ENCODE data around the gene UNC5C.
A peak's percentile ranks its signal among the peaks of the same experiment; 100 is the strongest.
"Not testable (repeated sequence)": the region's sequence is repeated elsewhere in the genome, so short reads cannot be mapped to it uniquely, and the experiment has no call there.

Gene UNC5C

GRCh38 chr4:95212692-95213091 is 336.1 kb downstream of the UNC5C start:
- DNase-seq = no peak

DNA sequence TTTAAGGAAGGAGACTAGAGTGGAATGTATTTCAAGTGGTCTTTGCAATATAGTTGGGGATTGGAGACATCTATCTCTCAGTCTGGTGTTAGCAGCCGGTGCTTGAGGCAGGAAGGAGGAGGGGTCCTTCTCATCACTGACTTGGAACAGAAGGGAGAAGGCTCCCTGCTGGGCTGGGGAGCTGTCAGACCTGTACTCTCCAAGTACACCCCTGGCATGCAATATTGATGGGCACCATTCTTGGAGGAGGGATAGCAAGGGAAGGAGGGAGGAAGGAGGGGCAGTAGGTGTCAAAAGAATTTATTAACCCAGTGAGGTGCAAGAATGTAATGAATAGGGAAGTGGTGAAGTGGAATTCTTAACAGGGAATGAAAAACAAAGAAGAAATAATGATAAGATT is 338.8 kb downstream of the UNC5C start:
- DNase-seq = no peak

DNA sequence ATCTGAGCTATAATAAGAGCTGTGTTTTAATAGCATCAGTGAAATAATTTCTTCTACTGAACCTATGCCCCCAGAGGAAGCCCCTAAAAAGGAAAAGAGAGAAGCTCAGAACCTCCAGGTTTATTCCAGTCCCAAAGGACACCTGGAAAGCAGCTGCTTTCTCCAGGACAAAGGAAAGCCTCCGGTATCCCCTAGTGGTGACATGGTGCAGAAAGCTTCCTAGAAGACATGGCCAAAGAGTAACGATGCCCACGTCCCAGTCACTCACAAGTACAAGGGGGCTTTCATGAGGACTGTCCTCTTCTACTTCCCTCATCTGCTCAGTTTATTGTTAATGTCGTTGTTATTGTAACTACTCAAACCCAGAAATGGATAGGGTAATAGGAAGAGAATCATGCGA is 343.9 kb downstream of the UNC5C start:
- DNase-seq = peak in 1 of 2 donors; percentile 42

GRCh38 chr4:95204267-95204844 is 344.4 kb downstream of the UNC5C start:
- no peak for DNase-seq

DNA sequence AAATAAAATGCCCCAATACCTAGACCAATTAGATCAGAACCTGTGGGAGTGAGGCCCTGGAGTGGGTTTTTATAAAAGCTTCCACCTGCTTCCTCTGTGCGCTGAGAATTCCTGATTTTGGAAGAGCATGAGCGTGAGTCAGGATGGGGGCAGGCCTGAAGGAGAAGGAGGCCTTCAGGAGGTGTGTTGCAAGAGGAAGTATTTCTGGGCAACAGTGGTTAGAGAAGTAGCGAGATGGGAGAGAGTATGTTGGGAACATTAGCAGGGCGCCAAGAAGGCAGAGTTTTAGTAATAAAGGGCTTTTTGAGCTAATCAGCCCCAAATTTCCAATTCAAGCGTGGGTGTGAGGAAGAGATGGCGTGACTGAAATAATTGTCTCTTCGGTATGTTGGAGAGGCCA is 349.8 kb downstream of the UNC5C start:
- no peak for DNase-seq

- no peak for DNase-seq
Measured at GRCh38 chr4:95197353-95197752, 351.4 kb downstream of the UNC5C start.

DNA sequence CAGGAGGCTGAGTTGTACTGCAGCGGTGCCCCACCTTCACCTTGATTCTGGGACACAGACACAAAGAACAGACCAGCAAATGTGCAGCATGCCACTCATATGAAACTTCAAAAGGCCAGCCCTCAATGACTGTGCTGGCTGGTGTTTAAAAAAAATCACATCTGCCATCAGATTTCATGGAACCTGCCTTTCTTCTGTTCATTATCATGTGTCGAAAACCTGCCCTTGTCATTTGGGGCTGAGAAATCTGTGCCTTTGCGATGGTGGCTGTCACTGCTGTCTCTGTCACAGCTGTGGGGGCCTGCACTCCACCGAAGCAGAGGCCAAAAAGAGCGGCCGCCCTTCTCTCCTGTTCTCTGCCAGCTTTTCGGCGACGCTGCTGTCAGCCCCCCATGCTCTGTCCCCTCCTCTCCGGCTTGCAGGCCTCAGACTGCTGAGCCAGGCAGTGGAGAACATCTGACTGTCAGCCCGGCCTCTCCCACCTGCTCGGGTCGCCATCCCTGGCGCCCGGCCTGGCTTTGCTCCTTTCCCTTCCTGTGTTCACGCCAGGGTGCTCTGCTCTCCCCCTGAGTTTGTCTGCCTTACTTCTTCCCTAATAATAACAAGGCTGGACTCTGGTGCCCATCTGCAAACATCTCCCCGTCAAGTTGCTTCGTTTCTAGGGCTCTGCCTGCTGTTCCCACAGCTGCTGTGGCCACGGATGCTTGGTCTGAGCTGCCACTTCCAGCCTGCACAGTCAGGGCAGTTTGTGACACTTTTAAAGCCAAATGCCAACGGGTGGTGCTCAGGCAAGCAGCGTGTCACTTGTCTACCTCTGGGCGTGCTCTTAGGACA is 355.2 kb downstream of the UNC5C start:
- DNase-seq = peak in 1 of 2 donors; percentile 19

GRCh38 chr4:95191537-95191936 is 357.2 kb downstream of the UNC5C start:
- DNase-seq = no peak

- DNase-seq = peak; percentile 58 to 61
Measured at GRCh38 chr4:95190751-95191436, 357.9 kb downstream of the UNC5C start.

GRCh38 chr4:95188701-95189370 is 359.9 kb downstream of the UNC5C start:
- no peak for DNase-seq

DNA sequence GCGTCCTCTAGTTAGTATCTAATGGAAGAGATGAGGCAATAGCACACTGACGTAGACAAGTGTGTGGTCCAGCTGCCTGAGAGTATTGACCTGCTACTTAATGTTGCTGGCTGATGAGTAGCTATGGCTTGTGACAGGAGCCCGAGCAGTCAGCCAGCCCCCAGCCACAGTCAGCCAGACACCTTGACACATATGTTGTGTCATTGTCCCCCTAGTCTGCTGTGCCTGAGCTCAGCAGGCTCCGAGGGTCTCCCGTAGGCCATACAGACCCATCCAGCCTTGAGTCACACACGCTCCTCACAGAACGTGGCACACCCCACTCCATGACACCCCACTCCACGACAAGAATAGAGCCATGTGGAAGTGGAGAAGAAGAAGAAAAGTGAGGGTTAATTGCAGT is 362.1 kb downstream of the UNC5C start:
- DNase-seq = no peak

GRCh38 chr4:95183656-95184408 is 364.9 kb downstream of the UNC5C start:
- no peak for DNase-seq

DNA sequence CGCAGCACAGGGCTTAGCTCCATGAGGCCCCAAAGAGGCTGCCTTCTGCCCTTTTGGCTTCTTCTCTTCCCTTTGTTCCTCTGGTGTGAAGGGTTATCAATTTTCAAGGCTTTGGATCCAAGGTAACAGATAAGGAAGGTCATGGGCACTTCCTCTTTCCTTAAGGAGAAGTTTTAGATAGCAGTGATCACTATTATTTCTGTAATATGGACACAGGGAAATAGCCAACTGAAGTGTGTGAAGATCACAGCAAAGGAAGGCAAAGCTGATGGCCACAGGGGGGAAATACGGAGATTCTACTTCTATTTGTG is 366.8 kb downstream of the UNC5C start:
- DNase-seq = no peak

DNA sequence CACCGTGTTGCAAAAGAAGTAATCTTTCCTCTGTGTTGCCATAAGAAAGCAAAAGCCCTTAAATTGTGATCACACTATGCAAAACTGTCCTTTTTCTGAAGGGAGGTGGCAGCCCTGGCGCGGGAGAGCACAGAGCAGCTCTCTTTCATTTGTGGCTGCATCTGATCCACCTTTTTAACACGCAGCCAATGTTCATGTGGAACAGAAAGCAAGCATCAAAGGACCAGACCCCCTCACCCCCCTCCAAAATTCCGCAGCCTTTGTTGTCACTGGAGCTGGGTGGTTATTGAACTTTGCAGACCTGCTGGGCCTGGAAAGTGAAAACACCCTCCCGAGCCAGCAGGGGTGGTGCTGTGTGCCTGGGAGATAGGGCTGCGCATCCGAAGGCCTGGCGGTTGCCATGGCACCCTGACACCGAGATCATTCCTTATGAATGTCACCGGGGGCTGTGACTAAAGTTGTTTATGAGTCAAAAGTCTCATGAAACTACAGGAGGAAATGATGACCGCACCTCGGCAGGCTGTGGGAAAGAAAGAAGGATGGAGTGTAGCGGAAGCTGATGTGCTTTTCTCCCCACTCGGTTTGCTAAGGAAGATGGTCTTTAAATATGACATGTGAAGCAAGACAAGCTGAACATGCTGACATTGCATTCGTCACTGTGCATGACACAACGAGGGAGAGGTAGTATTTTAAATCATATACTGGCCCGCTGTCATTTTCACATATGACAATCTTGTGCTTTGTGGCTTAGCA is 367.4 kb downstream of the UNC5C start:
- DNase-seq = no peak

DNA sequence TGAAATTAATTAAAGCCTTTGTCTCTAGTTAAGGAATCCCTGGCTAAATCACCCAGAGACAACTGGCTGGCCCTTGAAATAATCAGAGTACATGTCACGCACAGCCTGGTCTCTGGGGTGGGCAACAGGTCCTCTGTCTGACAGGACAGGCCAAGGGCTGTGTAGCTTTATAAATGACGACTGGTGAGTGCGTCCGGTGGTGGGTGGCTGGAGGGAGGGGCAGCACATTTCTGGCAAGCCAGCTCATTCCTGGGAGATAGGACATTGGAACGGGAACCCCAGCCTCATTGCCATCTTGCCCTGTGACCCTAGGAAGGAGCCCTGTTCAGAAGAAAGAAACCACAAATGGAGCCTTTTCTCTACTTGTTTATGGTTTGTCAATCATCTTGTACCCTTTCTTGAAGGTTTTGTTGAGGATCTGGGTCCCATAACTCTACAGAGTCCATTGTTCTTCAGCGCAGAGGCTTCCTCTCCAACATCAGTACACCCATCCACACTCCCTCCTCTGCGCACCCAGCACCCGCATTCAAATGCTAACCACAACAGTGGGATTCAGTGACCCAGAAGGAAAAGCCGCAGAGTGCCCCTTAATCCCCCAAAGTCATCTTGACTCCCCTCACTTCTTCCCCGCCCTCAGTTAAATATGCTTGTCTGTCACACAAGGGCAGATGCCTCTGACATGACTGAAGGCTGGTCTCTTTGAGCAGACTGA is 368.1 kb downstream of the UNC5C start:
- no peak for DNase-seq

DNA sequence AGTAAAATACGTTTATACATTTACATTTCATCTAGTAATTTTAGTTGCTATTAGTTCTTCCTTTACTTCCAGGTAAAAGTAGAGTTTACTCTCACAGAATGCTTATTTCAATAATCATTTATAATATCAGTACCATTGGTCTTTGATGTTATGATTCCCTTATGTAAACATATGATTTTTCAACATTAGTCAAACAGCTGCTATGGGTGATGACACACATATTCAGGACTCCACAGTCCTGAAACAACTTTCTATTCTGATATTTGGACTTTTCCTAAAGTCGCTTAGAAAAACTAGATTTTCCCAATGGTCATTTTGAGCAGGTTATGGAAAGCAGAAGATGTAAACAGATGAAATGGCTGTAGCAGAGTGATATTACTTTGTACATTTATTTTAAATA is 369.8 kb downstream of the UNC5C start:
- DNase-seq = no peak

DNA sequence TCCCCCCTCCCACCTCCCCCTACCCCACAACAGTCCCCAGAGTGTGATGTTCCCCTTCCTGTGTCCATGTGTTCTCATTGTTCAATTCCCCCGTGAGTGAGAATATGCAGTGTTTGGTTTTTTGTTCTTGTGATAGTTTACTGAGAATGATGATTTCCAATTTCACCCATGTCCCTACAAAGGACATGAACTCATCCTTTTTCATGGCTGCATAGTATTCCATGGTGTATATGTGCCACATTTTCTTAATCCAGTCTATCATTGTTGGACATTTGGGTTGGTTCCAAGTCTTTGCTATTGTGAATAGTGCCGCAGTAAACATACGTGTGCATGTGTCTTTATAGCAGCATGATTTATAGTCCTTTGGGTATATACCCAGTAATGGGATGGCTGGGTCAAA is 377.4 kb downstream of the UNC5C start:
- not testable (repeated sequence) for DNase-seq

- DNase-seq = peak; percentile 62 to 67
Measured at GRCh38 chr4:95170176-95170575, 378.6 kb downstream of the UNC5C start.

DNA sequence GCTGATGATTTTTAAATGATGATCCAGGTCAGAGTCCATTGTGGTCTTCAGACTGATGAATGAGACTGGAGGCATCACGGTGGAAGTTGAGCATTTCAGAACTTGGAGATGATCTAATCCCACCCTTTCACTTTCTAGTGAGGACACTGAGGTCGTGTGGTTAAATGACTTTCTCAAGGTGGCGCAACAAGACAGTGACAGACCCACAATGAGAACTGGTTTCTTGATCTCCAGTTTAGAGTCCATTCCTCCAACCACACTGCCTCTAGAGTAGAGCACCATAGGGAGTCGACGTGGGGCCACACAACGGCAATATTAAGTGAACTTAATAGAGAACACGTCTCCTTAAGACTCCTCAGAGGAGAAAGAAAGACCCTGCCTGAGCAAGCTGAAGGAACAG is 381.0 kb downstream of the UNC5C start:
- DNase-seq = no peak

GRCh38 chr4:95165926-95166524 is 382.7 kb downstream of the UNC5C start:
- DNase-seq = peak in 1 of 2 donors; percentile 93

DNA sequence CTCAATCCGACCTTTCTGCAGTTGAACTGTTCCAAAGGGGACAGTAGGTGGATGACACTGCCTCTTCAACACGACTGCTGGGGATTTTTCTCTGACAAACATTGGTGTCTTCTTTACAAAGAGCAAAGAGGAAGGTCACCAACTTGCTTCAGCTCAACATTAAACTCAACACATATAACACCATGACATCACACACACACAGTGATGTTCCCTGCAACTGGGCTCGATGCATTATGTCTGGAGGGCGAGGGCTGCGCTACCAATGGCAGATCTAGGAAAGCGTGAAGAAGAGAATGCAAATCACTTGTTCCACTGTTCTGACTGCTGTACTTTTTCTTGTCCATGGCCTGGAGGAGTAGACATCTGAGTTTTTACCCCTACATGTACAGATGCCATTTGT is 385.9 kb downstream of the UNC5C start:
- no peak for DNase-seq

Data from hippocampal formation (tissue), 2 donors.